HG03064 (cell line): Measurements from ENCODE around the gene SLC47A2.
"Not testable (repeated sequence)": the region's sequence is repeated elsewhere in the genome, so short reads cannot be mapped to it uniquely, and the experiment has no call there.

Experiments used
- ATAC-seq: cut with Tn5 transposase; IDR thresholded peaks from one replicate; pipeline ENCODE4 v1.9.1; 2021; ENCODE audit warnings: low read depth; ENCODE audit not compliant: unreplicated experiment

The SLC47A2 gene

GRCh38 chr17:19712436-19713004 lies 3.9 kb downstream of the SLC47A2 start:
- ATAC-seq = no peak

- no peak for ATAC-seq
Observed at GRCh38 chr17:19709841-19710240, 6.5 kb downstream of the SLC47A2 start.

GRCh38 chr17:19708431-19709175 lies 7.8 kb downstream of the SLC47A2 start:
- no peak for ATAC-seq

- ATAC-seq = no peak
Observed at GRCh38 chr17:19707728-19708221, 8.6 kb downstream of the SLC47A2 start.

- no peak for ATAC-seq
Observed at GRCh38 chr17:19706791-19707727, 9.3 kb downstream of the SLC47A2 start.

- ATAC-seq = no peak
Observed at GRCh38 chr17:19705771-19706770, 10.3 kb downstream of the SLC47A2 start.

GRCh38 chr17:19705201-19705600 lies 11.2 kb downstream of the SLC47A2 start:
- ATAC-seq = no peak

- no peak for ATAC-seq
Observed at GRCh38 chr17:19703828-19704613, 12.4 kb downstream of the SLC47A2 start.

- ATAC-seq = no peak
Observed at GRCh38 chr17:19703106-19703827, 13.1 kb downstream of the SLC47A2 start.

- no peak for ATAC-seq
Observed at GRCh38 chr17:19702217-19702641, 14.2 kb downstream of the SLC47A2 start.

GRCh38 chr17:19686400-19687090 lies 29.8 kb downstream of the SLC47A2 start:
- ATAC-seq = no peak

GRCh38 chr17:19684909-19685580 lies 31.3 kb downstream of the SLC47A2 start:
- ATAC-seq = not testable (repeated sequence)

- ATAC-seq = no peak
Observed at GRCh38 chr17:19683117-19683516, 33.3 kb downstream of the SLC47A2 start.

GRCh38 chr17:19678581-19679453 lies 37.6 kb downstream of the SLC47A2 start:
- no peak for ATAC-seq

GRCh38 chr17:19677736-19678379 lies 38.5 kb downstream of the SLC47A2 start:
- ATAC-seq = no peak

- no peak for ATAC-seq
Observed at GRCh38 chr17:19676896-19677295, 39.5 kb downstream of the SLC47A2 start.
